ENCODE data around the gene PCDHB6. TPM values are rescaled to one million over a fixed set of nuclear protein-coding genes. Genes with fewer than 3 reads are reported as not detected.
"Not testable (repeated sequence)": the region's sequence is repeated elsewhere in the genome, so short reads cannot be mapped to it uniquely, and the experiment has no call there.

Gene PCDHB6
- under 0.01 TPM in 1 of 2 replicates, not detected in the other for total RNA-seq (2012; rRNA removed)

DNA sequence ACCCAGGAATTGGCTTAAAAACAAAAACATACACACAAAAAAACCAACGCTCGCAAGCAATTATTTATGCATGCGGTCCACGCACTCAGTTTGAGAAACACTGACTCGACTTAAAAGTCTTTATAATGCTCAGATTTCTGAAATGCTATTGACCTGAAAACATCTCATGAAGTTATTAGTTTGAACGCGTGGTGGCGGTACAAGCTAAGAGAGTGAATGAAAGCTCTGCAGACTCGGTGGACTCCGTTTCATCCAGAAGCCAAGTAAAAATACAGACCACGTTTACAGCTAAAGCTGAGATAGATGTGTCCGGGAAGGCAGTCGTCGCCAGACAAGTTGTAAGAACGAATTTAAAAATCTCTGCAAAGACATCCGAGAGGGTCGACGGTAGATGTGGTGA lies at the start of gene PCDHB6:
TSS of gene PCDHB6 (plus strand) at position 246 of the 400 bp plus-strand sequence. CDS start 201 bp downstream, outside the sequence.
- Histone ChIP-seq H3K36me3 (ENCODE audit: insufficient read depth, low read length) (no peaks in the 10 kb centered on the region), H3K9ac (ENCODE audit: low read depth, low read length) (no peak within 1 kb of the TSS), H3K4me3 (ENCODE audit: low read length) (no peak within 1 kb of the TSS), H3K4me1 (ENCODE audit: control insufficient read depth, insufficient read depth, low read length) (no peaks in the 10 kb centered on the region), H3K9me3 (replicated peaks; ENCODE audit: low read length) (no peaks in the 10 kb centered on the region), H3K4me2 (ENCODE audit: low read length) (peak within 1 kb of the TSS; percentile 38), H3K27me3 (ENCODE audit: control insufficient read depth, insufficient read depth, low read length) (peaks cover 8% of the 10 kb centered on the region)

DNA sequence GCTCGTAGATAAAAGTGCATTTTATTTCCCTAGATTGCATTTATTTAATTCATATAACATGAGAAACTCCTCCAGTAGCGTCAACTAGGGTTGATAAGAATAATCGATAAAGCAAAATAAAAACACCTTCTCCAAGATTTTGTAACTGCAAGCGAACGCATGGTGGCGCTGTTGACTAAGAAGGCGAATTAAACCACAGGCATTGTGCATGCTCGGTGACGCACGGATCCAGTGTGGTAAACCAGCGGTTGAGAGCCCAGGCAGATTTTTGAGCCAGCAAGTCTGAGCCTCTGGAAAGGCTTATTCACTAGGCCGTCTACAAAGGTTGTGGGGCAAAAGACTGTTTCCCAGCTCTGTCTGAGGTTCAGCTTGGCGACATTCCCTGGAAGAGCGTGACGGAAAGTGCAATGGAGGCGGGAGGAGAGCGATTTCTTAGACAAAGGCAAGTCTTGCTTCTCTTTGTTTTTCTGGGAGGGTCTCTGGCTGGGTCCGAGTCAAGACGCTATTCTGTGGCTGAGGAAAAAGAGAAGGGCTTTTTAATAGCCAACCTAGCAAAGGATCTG lies 49.5 kb upstream of the PCDHB6 start, which contains the start of gene PCDHB3:
TSS of gene PCDHB3 (plus strand) at position 231 of the 563 bp plus-strand sequence. CDS start at position 408, 177 bp downstream.
- Histone ChIP-seq H3K4me2 (ENCODE audit: low read length) (no peak within 1 kb of the TSS), H3K27me3 (ENCODE audit: control insufficient read depth, insufficient read depth, low read length) (no peaks in the 10 kb centered on the region), H3K9ac (ENCODE audit: low read depth, low read length) (no peak within 1 kb of the TSS), H3K4me3 (ENCODE audit: low read length) (peak within 1 kb of the TSS; percentile 53), H3K36me3 (ENCODE audit: insufficient read depth, low read length) (no peaks in the 10 kb centered on the region), H3K9me3 (replicated peaks; ENCODE audit: low read length) (no peaks in the 10 kb centered on the region), H3K4me1 (ENCODE audit: control insufficient read depth, insufficient read depth, low read length) (no peaks in the 10 kb centered on the region)

DNA sequence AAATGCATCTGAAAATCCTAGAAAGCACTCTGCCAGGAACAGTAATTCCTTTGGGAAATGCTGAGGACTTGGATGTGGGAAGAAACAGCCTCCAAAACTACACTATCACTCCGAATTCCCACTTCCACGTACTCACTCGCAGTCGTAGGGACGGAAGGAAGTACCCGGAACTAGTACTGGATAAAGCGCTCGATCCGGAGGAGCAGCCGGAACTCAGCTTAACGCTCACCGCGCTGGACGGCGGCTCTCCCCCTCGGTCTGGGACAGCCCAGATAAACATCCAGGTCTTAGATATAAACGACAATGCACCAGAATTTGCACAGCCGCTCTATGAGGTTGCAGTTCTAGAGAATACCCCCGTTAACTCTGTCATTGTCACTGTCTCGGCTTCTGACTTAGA lies 48.8 kb upstream of the PCDHB6 start:
- Histone ChIP-seq H3K9me3 (replicated peaks; ENCODE audit: low read length) (no peaks in the 10 kb centered on the region), H3K9ac (ENCODE audit: low read depth, low read length) (no peak overlapping the region), H3K36me3 (ENCODE audit: insufficient read depth, low read length) (no peaks in the 10 kb centered on the region), H3K27me3 (ENCODE audit: control insufficient read depth, insufficient read depth, low read length) (no peaks in the 10 kb centered on the region), H3K4me3 (ENCODE audit: low read length) (peak overlapping the region; percentile 53), H3K4me2 (ENCODE audit: low read length) (no peak overlapping the region), H3K4me1 (ENCODE audit: control insufficient read depth, insufficient read depth, low read length) (no peaks in the 10 kb centered on the region)

DNA sequence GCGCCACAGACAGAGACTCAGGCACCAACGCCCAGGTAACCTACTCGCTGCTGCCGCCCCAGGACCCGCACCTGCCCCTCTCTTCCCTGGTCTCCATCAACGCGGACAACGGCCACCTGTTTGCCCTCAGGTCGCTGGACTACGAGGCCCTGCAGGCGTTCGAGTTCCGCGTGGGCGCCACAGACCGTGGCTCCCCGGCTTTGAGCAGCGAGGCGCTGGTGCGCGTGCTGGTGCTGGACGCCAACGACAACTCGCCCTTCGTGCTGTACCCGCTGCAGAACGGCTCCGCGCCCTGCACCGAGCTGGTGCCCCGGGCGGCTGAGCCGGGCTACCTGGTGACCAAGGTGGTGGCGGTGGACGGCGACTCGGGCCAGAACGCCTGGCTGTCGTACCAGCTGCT lies 47.8 kb upstream of the PCDHB6 start:
- not testable (repeated sequence) for H3K4me2 ChIP-seq (ENCODE audit: low read length)

DNA sequence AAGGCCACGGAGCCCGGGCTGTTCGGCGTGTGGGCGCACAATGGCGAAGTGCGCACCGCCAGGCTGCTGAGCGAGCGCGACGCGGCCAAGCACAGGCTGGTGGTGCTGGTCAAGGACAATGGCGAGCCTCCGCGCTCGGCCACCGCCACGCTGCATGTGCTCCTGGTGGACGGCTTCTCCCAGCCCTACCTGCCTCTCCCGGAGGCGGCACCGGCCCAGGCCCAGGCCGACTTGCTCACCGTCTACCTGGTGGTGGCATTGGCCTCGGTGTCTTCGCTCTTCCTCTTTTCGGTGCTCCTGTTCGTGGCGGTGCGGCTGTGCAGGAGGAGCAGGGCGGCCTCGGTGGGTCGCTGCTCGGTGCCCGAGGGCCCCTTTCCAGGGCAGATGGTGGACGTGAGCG lies 47.4 kb upstream of the PCDHB6 start:
- not testable (repeated sequence) for H3K36me3 ChIP-seq (ENCODE audit: insufficient read depth, low read length); H3K9ac ChIP-seq (ENCODE audit: low read depth, low read length); H3K4me3 ChIP-seq (ENCODE audit: low read length); H3K9me3 ChIP-seq (replicated peaks; ENCODE audit: low read length); H3K4me1 ChIP-seq (ENCODE audit: control insufficient read depth, insufficient read depth, low read length); H3K27me3 ChIP-seq (ENCODE audit: control insufficient read depth, insufficient read depth, low read length); H3K4me2 ChIP-seq (ENCODE audit: low read length)

More for the DNA sequence above, 47.8 kb upstream of the PCDHB6 start:
- not testable (repeated sequence) for H3K9me3 ChIP-seq (replicated peaks; ENCODE audit: low read length); H3K9ac ChIP-seq (ENCODE audit: low read depth, low read length); H3K36me3 ChIP-seq (ENCODE audit: insufficient read depth, low read length); H3K4me3 ChIP-seq (ENCODE audit: low read length); H3K27me3 ChIP-seq (ENCODE audit: control insufficient read depth, insufficient read depth, low read length); H3K4me1 ChIP-seq (ENCODE audit: control insufficient read depth, insufficient read depth, low read length)

DNA sequence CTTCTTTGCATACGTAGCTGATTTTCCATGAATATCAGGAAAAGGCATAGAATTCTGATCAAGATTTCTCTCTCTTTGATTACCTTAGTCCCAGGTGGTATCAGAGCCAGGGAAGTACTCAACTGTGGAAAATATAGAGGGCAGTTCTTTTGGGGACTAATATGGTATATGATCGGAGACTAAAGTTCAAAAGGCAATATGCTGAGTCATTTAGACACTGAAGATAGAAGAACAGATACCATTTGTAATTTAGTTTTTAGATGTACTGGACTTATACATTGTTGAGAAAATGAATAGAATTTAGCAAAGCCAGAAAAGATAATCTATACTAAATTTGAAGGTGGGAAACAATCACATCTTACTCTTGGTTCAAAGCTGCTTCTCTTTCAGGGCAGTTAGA lies 44.5 kb upstream of the PCDHB6 start:
- no peaks in the 10 kb centered on the region for H3K36me3 ChIP-seq (ENCODE audit: insufficient read depth, low read length)
- no peaks in the 10 kb centered on the region for H3K9me3 ChIP-seq (replicated peaks; ENCODE audit: low read length)
- no peak overlapping the region for H3K4me3 ChIP-seq (ENCODE audit: low read length)
- no peaks in the 10 kb centered on the region for H3K4me1 ChIP-seq (ENCODE audit: control insufficient read depth, insufficient read depth, low read length)
- no peak overlapping the region for H3K9ac ChIP-seq (ENCODE audit: low read depth, low read length)
- no peak overlapping the region for H3K4me2 ChIP-seq (ENCODE audit: low read length)
- no peaks in the 10 kb centered on the region for H3K27me3 ChIP-seq (ENCODE audit: control insufficient read depth, insufficient read depth, low read length)

DNA sequence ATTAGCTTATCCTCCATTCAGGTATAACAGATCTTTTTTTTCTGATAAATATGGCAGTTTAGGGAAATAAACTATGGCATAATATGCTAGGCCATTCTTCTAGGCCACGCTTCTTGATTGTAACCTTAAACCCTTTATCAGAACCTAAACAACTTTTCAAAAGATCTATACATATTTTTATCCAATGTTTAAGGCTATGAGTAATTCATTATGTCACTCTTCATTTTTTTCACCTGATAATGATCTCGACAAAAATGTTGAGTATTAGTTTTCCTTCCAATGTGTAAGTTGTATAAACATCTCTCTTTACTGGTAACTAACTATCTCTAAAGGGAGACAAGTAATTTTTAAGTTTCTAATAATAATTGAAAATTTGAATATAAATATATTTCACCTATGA lies 30.6 kb upstream of the PCDHB6 start:
- H3K4me1 ChIP-seq (ENCODE audit: control insufficient read depth, insufficient read depth, low read length) = no peaks in the 10 kb centered on the region
- no peaks in the 10 kb centered on the region for H3K36me3 ChIP-seq (ENCODE audit: insufficient read depth, low read length)
- no peaks in the 10 kb centered on the region for H3K27me3 ChIP-seq (ENCODE audit: control insufficient read depth, insufficient read depth, low read length)
- H3K9me3 ChIP-seq (replicated peaks; ENCODE audit: low read length) = no peaks in the 10 kb centered on the region
- H3K4me2 ChIP-seq (ENCODE audit: low read length) = no peak overlapping the region
- H3K9ac ChIP-seq (ENCODE audit: low read depth, low read length) = no peak overlapping the region
- H3K4me3 ChIP-seq (ENCODE audit: low read length) = no peak overlapping the region

DNA sequence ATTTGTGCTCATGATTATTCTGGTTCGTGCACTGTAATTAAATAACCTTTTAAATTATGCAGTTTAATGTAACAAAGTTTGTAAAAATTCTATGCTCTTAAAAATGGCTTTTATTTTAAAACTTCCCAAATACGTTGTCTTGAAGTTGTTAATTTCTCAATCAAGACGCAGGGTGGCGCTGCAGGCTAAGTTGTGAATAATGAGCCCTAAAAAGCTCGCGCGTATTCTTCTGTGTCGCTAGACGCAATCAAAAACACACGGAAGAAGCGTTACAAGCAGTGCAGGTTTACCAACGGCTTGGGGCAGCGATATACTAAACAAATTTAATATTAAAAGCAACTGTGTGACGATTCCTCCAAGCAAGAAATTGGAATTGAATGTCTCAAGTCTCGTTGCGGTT lies 28.3 kb upstream of the PCDHB6 start, which contains the start of gene PCDHB4:
TSS of gene PCDHB4 (plus strand) at position 256 of the 400 bp plus-strand sequence. CDS start 181 bp downstream, outside the sequence.
- no peaks in the 10 kb centered on the region for H3K9me3 ChIP-seq (replicated peaks; ENCODE audit: low read length)
- H3K36me3 ChIP-seq (ENCODE audit: insufficient read depth, low read length) = no peaks in the 10 kb centered on the region
- no peak within 1 kb of the TSS for H3K9ac ChIP-seq (ENCODE audit: low read depth, low read length)
- no peaks in the 10 kb centered on the region for H3K27me3 ChIP-seq (ENCODE audit: control insufficient read depth, insufficient read depth, low read length)
- H3K4me2 ChIP-seq (ENCODE audit: low read length) = no peak within 1 kb of the TSS
- H3K4me3 ChIP-seq (ENCODE audit: low read length) = no peak within 1 kb of the TSS
- H3K4me1 ChIP-seq (ENCODE audit: control insufficient read depth, insufficient read depth, low read length) = no peaks in the 10 kb centered on the region

DNA sequence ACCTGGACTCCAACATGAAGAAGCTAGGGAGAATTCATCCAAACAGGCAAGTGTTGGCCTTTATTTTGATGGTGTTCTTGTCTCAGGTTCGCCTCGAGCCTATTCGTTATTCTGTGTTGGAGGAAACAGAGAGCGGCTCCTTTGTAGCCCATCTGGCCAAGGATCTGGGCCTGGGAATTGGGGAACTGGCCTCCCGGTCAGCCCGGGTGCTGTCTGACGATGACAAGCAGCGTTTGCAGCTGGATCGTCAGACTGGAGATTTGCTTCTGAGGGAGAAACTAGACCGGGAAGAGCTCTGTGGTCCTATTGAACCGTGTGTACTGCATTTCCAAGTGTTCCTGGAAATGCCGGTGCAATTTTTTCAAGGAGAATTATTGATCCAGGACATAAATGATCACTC lies 27.9 kb upstream of the PCDHB6 start:
- H3K4me3 ChIP-seq (ENCODE audit: low read length) = no peak overlapping the region
- no peaks in the 10 kb centered on the region for H3K4me1 ChIP-seq (ENCODE audit: control insufficient read depth, insufficient read depth, low read length)
- no peak overlapping the region for H3K9ac ChIP-seq (ENCODE audit: low read depth, low read length)

DNA sequence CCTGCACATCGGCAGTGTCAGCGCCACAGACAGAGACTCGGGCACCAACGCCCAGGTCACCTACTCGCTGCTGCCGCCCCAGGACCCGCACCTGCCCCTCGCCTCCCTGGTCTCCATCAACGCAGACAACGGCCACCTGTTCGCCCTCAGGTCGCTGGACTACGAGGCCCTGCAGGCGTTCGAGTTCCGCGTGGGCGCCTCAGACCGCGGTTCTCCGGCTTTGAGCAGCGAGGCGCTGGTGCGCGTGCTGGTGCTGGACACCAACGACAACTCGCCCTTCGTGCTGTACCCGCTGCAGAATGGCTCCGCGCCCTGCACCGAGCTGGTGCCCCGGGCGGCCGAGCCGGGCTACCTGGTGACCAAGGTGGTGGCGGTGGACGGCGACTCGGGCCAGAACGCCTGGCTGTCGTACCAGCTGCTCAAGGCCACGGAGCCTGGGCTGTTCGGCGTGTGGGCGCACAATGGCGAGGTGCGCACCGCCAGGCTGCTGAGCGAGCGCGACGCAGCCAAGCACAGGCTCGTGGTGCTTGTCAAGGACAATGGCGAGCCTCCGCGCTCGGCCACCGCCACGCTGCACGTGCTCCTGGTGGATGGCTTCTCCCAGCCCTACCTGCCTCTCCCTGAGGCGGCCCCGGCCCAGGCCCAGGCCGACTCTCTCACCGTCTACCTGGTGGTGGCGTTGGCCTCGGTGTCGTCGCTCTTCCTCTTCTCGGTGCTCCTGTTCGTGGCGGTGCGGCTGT lies 26.3 kb upstream of the PCDHB6 start:
- H3K36me3 ChIP-seq (ENCODE audit: insufficient read depth, low read length); H3K4me1 ChIP-seq (ENCODE audit: control insufficient read depth, insufficient read depth, low read length); H3K9ac ChIP-seq (ENCODE audit: low read depth, low read length); H3K27me3 ChIP-seq (ENCODE audit: control insufficient read depth, insufficient read depth, low read length); H3K9me3 ChIP-seq (replicated peaks; ENCODE audit: low read length); H3K4me3 ChIP-seq (ENCODE audit: low read length); H3K4me2 ChIP-seq (ENCODE audit: low read length): not testable (repeated sequence)

More for the DNA sequence above, 27.9 kb upstream of the PCDHB6 start:
- H3K27me3 ChIP-seq (ENCODE audit: control insufficient read depth, insufficient read depth, low read length) = no peaks in the 10 kb centered on the region
- no peaks in the 10 kb centered on the region for H3K36me3 ChIP-seq (ENCODE audit: insufficient read depth, low read length)
- no peaks in the 10 kb centered on the region for H3K9me3 ChIP-seq (replicated peaks; ENCODE audit: low read length)
- no peak overlapping the region for H3K4me2 ChIP-seq (ENCODE audit: low read length)

DNA sequence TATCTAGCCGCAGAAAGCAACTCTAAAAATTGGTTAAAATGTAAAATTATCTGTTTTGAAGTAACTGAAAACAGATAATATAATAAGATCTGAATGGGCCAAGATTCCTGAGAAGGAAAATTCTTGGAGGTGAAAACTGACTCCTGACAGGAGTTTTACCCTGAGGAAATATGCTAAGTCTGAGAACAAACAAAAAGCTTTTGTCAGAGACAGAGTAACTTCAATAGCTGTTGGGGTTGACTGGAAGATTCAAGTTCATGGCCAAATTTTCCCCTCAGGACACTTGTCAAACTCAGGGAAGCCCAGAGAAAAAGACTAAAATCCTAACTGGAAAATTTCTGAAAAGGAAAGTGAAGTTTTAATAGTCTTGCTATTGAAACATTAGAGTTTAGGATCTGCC lies 22.6 kb upstream of the PCDHB6 start:
- no peaks in the 10 kb centered on the region for H3K4me1 ChIP-seq (ENCODE audit: control insufficient read depth, insufficient read depth, low read length)
- no peak overlapping the region for H3K9ac ChIP-seq (ENCODE audit: low read depth, low read length)
- H3K9me3 ChIP-seq (replicated peaks; ENCODE audit: low read length) = no peaks in the 10 kb centered on the region
- H3K4me2 ChIP-seq (ENCODE audit: low read length) = no peak overlapping the region
- H3K27me3 ChIP-seq (ENCODE audit: control insufficient read depth, insufficient read depth, low read length) = no peaks in the 10 kb centered on the region
- H3K36me3 ChIP-seq (ENCODE audit: insufficient read depth, low read length) = no peaks in the 10 kb centered on the region
- no peak overlapping the region for H3K4me3 ChIP-seq (ENCODE audit: low read length)

All from skeletal muscle satellite cell (primary cell).